Stimulated activated CD8-positive, alpha-beta memory T cell treated with anti-CD3 and anti-CD28 coated beads, Interleukin-7, amount 100 ng/mL, for 24 hours (primary cell): Measurements from ENCODE around the gene EFNA5.

Source experiments
- DNase-seq: peaks from one replicate; pipeline ENCODE4 v3.0.0-alpha.2; 2020; ENCODE audit warnings: low read depth

The EFNA5 gene

DNA sequence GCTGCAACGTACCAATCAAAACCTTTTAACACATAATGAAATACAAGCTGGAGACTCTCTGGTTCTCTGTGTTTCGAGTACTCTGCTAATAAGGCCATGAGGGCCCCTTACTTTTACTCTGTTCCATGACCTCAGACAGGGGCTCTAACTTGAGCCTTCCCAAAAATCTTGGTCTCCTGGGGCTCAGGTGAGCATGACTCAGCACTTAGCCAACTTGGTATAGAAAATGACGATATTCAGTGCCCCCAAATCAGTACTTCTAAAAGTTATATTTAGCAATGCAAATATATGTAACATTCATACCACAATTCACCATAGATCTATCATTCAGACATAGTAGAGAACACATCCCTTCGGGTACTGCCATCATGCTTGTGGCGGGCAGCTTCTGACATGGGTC is 278.9 kb downstream of the EFNA5 start:
- no peak for DNase-seq

DNA sequence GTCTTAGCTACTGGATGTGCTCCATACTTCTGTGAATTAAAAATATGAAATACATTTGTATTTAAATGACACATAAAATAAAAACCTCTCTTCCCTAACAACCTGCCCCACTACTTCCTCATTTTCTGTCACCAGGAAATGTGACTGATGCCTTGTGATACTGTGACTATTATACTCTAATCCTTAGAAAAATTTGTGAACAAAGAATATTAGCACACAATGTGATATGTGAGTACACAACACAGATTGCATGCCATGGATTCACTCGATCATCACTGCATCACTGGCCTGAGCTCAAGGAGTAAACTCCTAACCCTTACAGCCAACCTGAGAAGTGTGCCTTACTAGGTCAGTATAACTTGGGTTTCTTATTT is 281.0 kb downstream of the EFNA5 start:
- DNase-seq = no peak

DNA sequence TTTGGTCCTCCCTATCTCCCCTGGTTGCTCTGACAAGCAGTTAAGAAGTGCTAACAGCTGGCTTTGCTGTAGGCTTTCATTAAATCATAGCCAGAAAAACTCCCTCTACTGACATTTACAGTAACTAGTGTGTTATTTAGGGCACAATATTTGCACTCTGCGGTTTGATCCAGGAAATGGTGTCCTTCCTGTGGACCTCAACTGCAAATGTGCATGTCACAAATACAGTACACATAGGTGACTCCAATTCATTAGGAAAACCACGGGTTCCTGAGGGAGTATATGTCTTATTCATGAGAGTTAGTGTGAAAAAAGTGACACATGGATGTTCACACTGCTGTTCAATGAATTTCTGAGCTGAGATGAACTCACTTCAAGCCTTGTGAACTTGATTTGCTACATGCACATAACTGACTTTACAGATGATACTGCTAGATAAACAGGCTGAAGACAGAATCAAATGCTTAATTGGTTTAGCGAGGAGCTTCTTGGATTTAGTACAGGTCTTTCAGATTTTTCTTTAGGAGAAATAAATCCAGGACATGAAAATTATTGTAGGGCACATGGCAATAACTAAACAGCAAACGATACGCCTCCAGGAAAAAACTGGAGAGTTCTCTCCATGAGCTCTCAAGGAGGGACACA is 281.5 kb downstream of the EFNA5 start:
- no peak for DNase-seq

DNA sequence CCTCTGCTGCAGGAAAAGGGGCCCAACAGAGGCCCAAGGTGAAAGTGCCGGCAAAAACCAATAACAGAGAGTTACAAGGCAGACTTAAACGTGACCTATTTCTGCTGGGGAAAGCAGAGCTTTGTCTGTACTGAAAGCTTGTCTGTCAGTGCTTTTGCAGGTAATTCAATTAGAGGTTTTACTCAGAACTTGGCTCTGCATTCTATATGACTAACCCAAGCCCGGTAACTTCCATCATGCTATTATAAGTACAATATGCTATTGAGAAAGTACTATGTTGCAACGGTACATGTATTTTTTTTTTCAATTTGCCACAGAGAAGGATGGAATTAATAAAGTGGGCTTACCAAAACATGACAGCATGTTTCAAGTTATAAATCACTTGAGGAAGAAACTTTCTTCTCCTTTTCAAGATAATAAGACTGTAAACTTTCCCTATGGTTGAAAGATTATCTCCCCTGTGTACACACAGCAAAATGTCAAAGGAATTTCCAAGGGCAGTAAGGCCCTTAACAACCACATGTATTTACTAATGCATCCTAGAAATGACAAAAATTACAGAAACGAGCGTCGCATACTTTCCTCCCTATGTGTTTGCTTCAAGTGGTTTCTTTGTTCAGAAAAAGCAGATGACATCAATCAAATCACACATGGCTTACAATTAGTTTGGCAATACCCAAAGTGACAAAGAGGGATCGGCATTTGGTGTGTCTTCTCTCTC is 282.4 kb downstream of the EFNA5 start:
- DNase-seq = no peak

DNA sequence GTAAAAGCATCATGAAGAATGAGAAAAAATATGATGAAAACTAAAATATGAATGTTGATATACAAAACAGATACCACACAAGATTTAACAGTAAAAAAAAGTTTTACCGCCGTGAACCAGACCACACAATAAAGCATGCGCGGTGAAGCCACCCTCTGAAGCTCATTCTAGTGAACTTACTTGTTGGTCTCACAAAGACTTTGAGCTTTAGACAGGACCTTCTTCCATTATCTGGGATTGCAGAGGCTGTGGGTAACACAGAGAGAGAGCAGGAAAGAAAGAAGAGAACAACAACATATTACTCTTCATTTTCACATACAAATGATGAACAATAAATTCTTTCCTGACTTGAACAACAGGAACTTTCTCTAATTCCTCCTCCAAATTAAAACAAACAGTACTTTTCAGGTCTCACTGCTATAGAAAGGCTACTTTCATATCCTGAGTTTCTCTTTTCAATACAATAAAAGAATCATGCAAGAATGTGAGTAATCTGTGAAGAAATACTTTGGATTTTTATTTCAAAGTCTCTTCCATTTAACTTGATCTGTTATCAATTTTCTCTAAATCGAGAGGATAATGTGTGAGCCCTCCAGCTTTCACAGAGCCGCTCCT is 283.1 kb downstream of the EFNA5 start:
- DNase-seq = no peak

DNA sequence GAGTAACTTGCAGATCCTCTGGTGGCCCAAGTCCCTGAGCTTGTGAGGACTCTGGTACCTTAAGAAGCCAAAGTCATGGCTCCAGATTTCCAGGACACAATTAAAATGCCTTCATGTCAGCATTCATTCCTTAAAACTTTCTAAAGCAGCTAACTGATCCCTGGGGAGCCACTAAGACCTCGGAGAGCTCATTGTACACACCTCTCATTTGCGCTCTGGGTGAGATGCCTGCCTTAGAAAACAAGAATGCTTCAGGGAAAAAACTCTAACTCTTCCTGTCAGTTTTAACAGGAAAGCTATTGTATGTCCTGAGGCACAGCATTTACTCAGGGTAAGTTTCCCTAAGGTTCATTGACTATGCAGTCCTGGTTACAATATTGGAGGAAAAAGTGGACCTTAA is 285.0 kb downstream of the EFNA5 start:
- DNase-seq = no peak

DNA sequence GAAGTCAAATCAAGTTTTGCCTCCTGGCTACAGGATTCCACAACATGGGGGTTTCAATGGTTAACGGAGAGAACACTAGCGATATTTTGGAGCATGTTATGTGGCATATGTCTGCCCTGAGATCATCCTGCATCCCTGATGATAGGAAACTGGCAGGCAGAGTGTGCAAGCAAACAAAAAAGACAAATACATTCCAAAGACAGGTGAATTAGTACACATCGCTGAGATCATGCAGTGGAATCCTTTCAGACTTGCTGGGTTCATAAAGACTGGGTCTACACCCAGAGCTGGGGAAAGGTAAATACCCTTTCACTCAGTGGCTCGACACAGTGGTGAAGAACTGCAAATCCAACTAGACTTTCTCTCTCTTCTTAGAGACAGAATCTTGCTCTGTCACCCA is 286.5 kb downstream of the EFNA5 start:
- DNase-seq = no peak

DNA sequence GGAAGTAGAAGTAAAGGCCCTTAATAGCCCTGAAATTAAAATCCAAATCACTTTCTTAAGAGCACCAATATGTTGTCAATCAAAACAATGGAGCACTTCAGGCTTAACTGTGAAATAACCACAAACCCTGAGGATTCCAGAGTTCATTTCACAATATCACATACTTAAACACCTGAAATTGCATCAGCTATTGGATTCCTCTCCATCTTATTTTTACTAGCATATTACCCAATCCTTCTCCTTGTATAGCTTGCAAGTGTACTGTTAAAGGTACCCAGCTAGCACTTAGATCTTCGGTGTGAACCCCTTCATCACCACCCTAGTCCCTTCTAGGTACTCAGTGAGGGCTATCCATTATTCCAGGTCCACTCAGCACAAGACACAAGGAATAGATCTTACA is 287.3 kb downstream of the EFNA5 start:
- DNase-seq = no peak

DNA sequence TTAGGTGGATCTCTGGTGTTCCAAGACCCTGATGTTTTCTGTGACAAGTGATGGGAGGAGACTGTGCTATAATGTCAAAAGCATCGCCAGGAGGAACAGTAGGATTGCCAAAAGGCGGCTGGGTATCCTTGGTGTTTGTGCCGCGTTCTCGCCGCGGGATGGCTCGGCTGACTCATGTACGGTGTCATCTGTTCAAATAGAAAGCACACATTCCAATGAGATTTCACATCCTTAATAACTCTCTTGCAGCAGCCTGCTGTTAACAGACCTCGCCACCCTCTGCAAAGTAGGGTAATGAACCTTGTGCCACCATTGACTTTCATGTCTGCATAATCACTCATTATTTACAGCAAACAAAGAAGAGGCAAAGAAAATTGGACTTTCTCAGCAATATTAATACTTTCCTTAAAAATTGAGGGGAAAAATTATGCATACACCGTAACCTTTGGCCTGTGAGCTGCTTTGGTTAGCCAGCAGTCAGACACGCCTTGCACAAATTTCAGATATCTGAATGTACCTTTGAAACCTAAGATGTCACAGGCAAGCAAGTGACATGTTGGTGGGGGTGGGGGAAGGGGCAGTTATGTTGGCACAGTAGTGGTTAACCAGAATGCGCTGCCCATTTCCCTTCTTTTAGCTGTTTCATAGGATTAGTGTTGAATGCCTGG is 289.4 kb downstream of the EFNA5 start:
- no peak for DNase-seq

DNA sequence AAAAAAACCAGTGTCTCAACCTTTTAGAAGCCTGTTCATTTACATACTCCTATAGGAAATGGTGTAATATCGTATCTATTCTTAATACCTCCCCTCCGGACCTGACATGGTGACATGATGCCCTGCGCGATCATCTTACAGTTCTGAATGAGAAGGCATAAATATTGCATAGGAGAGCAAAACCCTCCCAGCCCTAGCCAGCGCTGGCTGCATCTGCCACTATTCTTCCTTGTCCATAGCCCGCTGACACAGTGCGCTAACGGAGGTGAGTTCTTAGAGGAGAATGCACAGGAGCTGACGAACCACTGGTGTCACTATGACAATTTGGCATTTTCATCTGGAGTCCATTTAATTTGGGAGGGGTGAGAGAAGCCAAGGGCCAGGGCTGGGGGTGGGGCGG is 290.1 kb downstream of the EFNA5 start:
- no peak for DNase-seq

DNA sequence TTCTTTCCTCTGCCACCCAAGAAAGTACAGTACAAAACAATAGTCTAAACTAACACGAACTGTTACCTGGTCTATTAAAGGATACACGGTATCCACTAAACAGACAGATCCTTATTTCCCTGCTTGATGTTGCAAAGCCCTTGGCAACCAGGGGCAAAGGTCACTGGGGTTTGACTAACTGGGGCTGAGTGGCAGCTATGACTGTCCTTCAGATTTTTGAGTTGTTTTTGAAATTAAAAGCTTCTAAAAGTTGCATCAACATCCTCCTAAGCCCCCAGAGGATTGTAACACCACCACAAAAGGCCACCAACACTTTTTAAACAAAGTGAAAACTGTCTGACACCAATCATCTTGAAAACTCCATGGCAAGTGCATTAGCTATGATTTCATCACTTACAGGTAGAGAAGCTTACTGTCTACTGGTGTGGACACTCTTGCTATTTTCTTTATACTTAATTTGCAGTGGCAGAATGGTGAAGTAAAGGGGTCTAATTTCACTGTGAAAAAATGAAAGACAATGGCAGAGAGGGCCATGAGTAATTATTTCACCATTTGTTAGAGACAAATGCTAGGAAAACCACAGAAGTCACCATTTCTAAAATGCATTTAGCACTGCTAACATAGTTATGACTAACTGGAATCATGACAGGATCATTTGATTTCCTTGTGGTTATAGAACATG is 292.4 kb downstream of the EFNA5 start:
- DNase-seq = no peak

DNA sequence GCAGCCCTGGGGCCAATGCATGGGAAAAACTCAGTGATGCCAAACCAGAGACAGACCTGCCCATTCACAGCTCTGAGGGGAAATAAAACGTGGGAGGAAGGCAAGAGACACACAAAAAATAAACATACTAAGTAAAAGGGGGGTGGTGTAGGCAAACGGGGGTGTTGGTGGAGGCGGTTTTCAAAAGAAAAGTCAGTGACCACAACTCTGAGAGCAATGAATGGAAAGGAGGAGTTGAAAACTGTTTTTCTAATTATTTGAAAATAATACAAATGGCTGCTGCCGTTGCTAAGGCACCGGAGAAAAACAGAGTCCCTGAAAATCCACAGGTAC is 293.5 kb downstream of the EFNA5 start:
- no peak for DNase-seq

DNA sequence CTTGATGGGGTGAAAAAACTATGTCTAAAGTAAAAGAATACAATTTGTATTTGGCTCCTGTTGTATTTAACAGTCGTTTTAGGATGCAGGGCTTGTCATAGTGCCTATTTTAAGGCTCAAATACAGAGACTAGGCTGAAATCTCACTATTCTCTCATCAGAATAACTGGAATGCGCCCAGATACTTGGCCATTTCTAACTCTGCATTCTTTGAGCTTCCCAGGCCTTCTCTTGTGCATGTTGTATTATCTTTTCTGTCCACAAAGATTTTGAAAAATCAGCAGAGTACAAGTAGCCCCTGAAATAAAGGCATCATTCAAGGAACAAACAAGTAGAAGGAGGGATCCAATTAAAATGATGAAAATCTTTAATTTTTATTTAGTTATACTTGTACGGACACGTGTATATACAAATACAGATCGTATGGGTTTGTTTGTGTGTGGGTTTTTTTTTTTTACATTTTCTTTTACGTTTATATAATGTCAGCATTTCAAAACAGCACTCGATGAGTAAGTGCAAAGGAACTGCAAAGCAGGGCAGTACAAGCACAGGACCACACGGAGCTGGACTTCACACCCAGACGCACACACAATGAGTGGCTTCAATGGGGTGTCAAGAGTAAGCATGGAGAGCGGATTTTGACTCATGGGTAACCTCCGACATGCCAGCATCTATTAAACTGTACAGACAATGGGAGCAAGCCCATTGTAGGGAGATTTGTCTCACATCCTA is 294.0 kb downstream of the EFNA5 start:
- no peak for DNase-seq

DNA sequence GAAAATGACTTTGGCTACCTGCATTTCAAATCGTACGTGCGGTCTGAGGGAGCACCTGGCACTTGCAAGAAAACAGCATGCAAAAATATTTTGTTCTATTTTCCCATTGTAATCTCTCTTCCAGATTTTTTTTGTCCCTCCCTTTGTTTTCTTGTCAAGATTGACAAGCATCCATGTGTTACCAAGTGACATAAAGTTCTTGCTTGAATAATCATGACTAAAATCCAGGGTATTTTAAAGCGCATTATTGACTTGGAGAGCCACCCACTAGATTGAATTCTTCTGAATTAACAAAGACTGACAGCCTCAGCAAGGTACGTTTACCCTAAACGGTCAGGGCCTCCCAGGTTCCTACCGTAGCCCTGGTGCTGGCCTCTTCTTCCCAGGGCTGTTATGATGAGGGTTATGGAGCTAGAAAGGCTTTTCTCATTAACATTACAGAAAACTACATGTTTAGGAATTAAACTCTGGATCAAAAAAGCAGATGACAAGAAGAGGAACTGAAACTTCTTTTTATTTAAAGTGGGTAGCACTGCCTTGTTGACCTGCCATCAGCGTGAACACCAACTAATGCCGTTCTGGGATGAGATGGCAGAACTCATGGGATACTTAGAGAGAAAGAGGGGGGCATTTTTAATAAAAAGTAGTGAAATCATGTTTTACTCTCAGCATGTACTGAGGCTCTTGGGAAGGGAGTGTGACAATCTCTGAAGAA is 297.0 kb downstream of the EFNA5 start:
- DNase-seq = no peak

DNA sequence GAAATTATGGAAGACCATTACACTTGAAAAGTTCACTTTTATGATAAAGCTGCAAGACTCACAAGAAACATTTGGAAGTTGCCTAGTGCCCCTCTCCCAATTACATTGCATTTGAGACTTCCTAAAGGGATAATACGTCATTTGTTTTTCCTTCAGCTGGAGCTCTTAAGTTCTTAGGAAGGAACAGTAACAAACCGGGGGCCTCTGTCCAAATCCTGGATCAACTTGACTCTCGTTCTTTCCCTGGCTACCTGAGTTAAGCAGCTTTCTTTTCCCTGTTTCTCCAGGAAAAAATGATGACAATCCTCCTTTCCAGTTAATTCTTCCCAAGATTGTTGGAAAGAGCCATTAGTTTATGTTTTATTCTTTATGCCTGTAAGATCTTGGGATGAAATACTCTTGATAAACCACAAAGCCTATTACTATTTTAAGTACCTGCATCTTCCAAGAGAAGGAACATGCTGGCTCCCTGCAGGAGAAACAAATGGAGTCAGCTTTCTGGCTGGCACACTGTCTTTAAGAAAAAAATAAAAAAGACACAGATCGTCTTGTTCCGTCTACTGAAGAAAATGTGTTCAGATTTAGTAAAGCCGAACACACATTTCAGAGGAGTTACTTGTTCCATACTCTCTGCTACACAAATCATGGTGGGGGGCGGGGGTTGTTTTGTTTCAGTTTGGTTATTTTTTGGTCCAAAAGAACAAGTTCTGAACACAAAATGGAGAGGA is 297.9 kb downstream of the EFNA5 start:
- DNase-seq = no peak

DNA sequence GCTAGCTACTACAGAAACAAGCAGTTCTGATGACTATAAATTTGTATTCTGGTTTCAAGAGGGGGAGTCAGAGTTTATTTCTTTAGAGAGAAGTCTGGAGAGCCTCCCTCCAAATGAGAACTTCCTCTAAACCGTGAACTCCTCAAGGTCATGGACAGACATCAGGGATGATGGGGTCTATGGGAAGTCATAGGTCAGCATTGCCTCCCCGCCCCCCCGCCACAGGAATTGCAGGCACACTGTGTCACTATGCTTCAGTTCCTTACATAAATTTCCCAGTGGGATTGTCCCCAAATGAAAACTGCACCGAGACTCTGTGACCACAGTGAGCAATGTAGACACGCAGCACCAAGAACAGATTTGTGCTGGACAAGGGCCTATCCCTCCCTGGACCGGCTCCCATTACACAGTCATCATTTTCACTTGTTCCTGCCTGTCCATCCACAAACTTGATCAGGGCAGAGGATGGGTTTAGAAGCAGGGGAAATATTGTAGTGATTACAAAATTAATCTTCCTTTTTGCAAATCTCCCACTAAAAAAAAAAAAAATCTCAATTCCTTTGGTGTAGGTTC is 300.3 kb downstream of the EFNA5 start:
- DNase-seq = no peak

DNA sequence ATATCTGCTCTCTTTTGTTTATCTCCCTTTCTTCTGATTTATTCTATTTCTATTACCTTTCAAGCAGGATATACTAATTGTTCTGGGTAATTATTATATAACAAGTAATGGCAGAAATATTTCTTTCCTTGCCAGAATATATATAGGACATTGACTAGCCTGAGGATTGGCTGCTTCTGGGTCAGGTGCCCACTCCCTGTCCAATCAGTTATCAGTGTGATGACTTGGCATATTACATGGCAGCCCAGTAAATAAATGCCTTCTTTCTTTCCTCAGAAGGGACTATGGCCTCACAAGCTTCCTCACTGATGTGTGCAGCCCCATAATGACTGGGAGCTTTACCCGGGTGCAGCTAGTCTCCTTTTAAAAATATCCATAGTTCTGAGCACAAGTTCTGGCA is 301.1 kb downstream of the EFNA5 start:
- no peak for DNase-seq

DNA sequence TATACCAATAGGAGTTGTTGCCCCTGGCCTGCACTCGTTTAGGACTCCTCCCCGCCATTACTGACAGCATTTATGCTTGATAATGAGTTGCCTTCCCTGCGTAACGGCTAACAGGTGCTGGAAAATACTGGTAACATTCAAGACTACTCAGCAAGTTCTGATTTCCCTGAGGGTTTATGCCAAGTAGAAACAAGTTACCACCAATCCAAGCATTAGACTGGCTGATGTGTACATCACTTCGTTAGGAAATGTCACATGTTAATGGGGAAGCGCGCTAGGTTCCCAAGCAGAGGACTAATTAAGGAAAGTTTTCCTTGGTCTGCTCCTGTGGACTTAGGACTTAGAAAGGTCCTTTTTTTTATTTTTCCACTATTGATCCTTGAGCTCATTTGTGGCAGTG is 302.1 kb downstream of the EFNA5 start:
- DNase-seq = no peak

DNA sequence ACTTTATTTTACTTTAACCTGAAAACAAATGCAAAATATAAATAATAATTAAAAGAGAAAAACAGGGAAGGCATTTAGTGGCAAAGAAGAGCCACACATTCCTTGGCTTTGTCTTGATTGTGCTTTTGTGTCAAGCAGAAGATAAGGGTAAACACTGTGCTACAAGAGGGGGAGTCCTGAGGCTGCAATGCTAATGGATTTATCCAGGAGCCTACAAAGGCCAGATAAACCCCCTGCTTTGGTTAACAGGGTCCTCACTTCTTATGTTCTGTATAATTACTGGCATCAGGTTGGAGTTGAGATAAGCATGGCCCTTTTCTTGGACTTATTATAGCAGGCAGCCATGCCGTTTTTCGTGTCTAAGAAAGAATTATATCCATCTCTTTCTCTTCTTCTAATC is 302.8 kb downstream of the EFNA5 start:
- no peak for DNase-seq

DNA sequence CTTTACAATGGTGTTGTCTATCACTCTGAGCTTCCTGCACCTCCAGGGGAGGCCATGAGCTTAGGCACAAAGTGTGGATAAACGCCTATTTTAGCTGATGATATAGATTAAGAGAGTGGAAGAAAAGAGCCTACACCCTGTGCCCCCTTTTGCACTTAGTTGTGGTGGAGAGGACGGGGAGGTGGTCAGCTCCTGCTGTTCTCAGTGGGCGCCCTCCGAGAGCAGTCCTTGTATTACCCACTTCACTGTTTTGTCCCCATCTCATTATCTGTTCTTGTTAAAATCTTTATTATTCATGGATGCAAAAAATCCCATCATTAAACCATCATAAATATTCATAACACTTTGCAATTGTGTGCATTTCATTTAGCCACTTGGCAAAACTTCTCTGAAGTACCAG is 303.3 kb downstream of the EFNA5 start:
- no peak for DNase-seq
